SK-N-SH (cell line): ENCODE results near the gene CYP21A2.
"Not testable (repeated sequence)": the region's sequence is repeated elsewhere in the genome, so short reads cannot be mapped to it uniquely, and the experiment has no call there.

Experiments
- FOXJ3 ChIP-seq: sonication (generic); formaldehyde crosslinking; IDR thresholded peaks from 2 replicates; pipeline ENCODE4 v1.5.1; 2020; ENCODE audit warnings: mild to moderate bottlenecking, missing genetic modification reagents
- FOXM1 ChIP-seq: IDR thresholded peaks from 2 replicates; pipeline ENCODE4 v1.4.0; 2012; ENCODE audit warnings: low read depth, mild to moderate bottlenecking
- GATA2 ChIP-seq: sonication (generic); formaldehyde crosslinking; IDR thresholded peaks from 2 replicates; pipeline ENCODE4 v1.5.0; 2020; ENCODE audit warnings: mild to moderate bottlenecking, missing genetic modification reagents
- JUND ChIP-seq: IDR thresholded peaks from 2 replicates; pipeline ENCODE4 v1.4.0; 2012
- MXI1 ChIP-seq: IDR thresholded peaks from 2 replicates; pipeline ENCODE4 v1.6.1; 2012; ENCODE audit warnings: mild to moderate bottlenecking, low read depth, low read length, improper control_type of control experiment
- NRF1 ChIP-seq: IDR thresholded peaks from 2 replicates; pipeline ENCODE4 v1.6.1; 2012; ENCODE audit warnings: low read depth, mild to moderate bottlenecking, low read length
- SIN3A ChIP-seq: IDR thresholded peaks from 2 replicates; pipeline ENCODE4 v1.6.1; 2012; ENCODE audit warnings: low read depth, mild to moderate bottlenecking, low read length, moderate library complexity, borderline replicate concordance
- TEAD4 ChIP-seq: IDR thresholded peaks from 2 replicates; pipeline ENCODE4 v1.4.0; 2012; ENCODE audit warnings: mild to moderate bottlenecking, borderline replicate concordance; ENCODE audit not compliant: insufficient read depth
- TF ChIP-seq, protein P1 (sequence below): fragments of 200-600 bp; sonication (generic); IDR thresholded peaks from 2 replicates; pipeline ENCODE4 v1.6.1; 2017; ENCODE audit warnings: antibody characterized with exemption, mild to moderate bottlenecking, moderate library complexity
- TF ChIP-seq, protein P2 (sequence below): IDR thresholded peaks from 2 replicates; pipeline ENCODE4 v1.6.1; 2012; ENCODE audit warnings: mild to moderate bottlenecking, low read depth, low read length, moderate library complexity
- TF ChIP-seq, protein P3 (sequence below): IDR thresholded peaks from 2 replicates; pipeline ENCODE4; 2012
- TF ChIP-seq, protein P4 (sequence below): IDR thresholded peaks from 2 replicates; pipeline ENCODE4 v1.4.0; 2012; ENCODE audit warnings: low read depth

DNA sequence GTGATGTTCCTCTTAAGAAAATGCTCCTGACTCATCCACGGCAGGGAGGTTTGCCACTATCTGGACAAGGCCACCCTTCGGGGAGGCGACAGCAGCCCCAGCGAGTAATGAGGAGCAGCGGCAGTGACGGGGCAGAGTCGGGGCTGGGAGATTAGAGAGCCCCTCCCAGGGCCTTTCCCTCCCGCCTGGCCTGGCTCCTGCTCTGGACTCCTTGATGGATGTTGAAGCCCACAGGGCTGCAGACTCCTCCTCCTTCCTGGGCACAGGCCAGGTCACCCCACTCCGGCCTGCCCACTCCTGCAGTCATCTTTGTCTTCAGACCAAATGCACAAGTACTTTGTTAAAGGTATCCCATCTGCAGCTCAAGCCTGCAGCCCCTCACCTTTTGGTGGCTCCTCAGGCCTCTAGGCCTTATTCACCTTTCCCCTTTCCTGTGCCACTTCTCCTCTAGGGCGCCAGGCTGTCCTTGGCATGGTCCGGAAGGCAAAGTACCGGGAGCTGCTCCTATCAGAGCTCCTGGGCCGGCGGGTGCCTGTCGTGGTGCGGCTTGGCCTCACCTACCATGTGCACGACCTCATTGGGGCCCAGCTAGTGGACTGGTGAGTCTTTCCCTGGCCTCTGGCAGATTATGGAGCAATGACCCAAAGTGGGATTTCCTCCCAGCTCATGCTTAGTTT, 25.1 kb upstream of the CYP21A2 start:
- TF ChIP-seq JUND; FOXM1; NRF1; SIN3A; TEAD4; MXI1; FOXJ3 (CRISPR knock-in tag); GATA2 (CRISPR knock-in tag): not testable (repeated sequence)
- TF ChIP-seq, protein P1, sequence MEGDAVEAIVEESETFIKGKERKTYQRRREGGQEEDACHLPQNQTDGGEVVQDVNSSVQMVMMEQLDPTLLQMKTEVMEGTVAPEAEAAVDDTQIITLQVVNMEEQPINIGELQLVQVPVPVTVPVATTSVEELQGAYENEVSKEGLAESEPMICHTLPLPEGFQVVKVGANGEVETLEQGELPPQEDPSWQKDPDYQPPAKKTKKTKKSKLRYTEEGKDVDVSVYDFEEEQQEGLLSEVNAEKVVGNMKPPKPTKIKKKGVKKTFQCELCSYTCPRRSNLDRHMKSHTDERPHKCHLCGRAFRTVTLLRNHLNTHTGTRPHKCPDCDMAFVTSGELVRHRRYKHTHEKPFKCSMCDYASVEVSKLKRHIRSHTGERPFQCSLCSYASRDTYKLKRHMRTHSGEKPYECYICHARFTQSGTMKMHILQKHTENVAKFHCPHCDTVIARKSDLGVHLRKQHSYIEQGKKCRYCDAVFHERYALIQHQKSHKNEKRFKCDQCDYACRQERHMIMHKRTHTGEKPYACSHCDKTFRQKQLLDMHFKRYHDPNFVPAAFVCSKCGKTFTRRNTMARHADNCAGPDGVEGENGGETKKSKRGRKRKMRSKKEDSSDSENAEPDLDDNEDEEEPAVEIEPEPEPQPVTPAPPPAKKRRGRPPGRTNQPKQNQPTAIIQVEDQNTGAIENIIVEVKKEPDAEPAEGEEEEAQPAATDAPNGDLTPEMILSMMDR, result not testable (repeated sequence)
- TF ChIP-seq, protein P2, sequence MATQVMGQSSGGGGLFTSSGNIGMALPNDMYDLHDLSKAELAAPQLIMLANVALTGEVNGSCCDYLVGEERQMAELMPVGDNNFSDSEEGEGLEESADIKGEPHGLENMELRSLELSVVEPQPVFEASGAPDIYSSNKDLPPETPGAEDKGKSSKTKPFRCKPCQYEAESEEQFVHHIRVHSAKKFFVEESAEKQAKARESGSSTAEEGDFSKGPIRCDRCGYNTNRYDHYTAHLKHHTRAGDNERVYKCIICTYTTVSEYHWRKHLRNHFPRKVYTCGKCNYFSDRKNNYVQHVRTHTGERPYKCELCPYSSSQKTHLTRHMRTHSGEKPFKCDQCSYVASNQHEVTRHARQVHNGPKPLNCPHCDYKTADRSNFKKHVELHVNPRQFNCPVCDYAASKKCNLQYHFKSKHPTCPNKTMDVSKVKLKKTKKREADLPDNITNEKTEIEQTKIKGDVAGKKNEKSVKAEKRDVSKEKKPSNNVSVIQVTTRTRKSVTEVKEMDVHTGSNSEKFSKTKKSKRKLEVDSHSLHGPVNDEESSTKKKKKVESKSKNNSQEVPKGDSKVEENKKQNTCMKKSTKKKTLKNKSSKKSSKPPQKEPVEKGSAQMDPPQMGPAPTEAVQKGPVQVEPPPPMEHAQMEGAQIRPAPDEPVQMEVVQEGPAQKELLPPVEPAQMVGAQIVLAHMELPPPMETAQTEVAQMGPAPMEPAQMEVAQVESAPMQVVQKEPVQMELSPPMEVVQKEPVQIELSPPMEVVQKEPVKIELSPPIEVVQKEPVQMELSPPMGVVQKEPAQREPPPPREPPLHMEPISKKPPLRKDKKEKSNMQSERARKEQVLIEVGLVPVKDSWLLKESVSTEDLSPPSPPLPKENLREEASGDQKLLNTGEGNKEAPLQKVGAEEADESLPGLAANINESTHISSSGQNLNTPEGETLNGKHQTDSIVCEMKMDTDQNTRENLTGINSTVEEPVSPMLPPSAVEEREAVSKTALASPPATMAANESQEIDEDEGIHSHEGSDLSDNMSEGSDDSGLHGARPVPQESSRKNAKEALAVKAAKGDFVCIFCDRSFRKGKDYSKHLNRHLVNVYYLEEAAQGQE, result not testable (repeated sequence)
- TF ChIP-seq, protein P3, sequence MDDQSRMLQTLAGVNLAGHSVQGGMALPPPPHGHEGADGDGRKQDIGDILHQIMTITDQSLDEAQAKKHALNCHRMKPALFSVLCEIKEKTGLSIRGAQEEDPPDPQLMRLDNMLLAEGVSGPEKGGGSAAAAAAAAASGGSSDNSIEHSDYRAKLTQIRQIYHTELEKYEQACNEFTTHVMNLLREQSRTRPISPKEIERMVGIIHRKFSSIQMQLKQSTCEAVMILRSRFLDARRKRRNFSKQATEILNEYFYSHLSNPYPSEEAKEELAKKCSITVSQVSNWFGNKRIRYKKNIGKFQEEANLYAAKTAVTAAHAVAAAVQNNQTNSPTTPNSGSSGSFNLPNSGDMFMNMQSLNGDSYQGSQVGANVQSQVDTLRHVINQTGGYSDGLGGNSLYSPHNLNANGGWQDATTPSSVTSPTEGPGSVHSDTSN, result not testable (repeated sequence)
- TF ChIP-seq, protein P4, sequence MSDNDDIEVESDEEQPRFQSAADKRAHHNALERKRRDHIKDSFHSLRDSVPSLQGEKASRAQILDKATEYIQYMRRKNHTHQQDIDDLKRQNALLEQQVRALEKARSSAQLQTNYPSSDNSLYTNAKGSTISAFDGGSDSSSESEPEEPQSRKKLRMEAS, result not testable (repeated sequence)
